HG02610 (cell line): ENCODE results near the gene NECAB3.
"Not testable (repeated sequence)": the region's sequence is repeated elsewhere in the genome, so short reads cannot be mapped to it uniquely, and the experiment has no call there.

Experiments
- ATAC-seq: cut with Tn5 transposase; IDR thresholded peaks from one replicate; pipeline ENCODE4 v1.9.1; 2021; ENCODE audit warnings: mild to moderate bottlenecking, moderate library complexity; ENCODE audit not compliant: unreplicated experiment

NECAB3 gene

DNA sequence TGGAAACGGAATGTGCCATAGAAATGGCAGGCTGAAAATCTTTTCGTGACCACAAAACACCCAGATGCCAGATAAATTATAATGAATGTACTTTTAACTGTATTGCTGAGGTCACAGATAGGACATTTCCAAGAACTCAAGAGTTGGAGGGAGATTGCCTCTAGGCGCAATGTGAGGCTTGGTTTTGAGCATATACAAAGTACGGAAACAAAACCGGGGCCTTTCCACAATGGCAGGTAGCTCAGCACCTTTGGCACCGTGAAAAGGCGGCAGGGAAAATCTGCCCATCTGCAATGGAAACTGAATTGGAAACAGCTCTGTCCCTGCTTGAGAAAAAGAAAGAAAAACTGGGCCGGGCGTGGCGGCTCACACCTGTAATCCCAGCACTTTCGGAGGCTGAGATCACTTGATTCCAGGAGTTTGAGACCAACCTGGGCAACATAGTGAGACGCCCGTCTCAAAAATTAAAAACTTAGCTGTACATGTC is 22.6 kb downstream of the NECAB3 start:
- ATAC-seq: no peak

DNA sequence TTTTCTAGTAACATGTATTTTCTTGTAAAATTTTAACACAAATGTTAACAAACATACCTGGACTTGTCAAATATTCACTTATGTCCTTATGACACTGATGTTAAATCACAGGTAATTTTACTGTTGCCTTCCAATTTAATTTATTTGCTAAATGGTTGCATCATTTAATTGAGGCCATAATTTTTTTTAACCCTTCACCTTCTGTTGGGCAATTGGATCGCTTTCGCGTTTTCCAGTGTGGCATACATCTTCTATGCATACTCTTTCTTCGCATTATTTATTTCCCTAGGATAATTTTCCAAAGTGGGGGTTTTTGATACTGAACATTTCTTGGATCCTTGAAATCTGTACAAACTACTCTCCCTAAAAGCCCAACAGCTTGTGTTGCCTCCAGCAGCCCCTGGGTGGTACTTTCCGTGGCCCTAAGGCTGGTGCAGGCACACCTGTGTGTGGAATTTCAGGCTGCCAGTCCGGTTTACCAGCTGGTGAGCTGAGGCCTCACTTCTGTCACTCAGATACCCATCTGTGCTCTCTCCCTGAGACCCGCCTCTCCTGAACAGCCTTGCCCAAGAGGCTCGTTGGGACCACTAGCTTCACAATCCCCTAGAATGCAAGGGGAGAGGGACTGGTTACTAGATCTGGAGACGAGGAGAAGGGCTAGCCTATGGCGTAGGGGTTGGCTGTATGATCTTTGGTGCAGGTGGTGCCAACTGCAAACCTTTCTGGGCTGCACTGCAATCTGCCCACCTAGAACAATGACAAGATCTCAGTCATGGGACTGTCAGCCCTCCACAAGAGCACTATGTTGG is 23.3 kb downstream of the NECAB3 start:
- no peak for ATAC-seq

DNA sequence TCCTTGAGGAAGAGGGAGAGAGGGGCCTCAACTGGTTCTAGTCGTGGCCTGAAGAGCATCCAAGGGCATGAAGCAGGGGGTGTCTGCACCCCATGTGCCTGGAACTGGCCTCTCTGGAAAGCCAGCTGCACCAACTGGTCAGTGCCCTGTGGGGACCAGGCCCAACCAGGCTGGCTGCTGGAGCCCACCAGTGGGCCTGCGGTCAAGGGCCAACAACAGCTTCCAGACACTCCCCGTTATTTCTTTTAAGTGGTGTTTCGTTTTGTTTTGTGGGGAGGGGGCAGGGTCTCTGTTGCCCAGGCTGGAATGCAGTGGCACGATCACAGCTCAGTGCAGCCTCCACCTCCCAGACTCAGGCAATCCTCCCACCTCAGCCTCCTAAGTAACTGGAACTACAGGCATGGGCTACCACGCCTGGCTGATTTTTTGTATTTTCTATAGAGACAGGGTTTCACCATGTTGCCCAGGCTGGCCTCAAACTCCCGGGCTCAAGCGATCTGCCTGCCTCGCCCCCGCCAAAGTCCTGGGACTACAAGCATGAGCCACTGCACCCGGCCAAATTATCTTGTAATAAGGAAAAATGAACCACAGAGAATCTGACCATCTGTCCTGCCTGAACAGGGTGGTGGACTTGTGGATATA is 24.0 kb downstream of the NECAB3 start:
- ATAC-seq: no peak

DNA sequence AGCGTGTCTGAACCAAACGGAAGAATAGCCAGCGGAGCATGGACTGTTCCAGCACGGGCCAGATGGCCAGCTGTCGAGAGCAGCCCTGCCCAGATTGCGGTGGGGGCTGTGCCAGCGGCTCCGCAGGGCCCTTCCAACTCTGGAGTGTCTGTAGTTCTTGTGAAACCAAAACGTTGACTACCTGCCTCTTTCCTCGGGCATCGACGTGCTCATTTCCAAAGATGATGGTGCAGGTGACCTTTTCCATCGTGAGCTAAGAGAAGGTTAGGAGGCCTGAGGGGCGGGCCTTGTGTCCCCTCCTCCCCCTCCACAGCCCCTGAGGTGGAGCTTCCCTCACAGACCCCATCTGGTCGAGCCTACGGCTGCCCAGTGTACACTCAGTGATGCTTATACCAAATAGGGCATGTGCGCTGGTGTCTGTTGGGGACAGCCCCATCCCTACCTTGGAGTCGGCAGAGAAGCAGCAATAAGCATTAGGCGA is 25.0 kb downstream of the NECAB3 start:
- ATAC-seq: no peak

DNA sequence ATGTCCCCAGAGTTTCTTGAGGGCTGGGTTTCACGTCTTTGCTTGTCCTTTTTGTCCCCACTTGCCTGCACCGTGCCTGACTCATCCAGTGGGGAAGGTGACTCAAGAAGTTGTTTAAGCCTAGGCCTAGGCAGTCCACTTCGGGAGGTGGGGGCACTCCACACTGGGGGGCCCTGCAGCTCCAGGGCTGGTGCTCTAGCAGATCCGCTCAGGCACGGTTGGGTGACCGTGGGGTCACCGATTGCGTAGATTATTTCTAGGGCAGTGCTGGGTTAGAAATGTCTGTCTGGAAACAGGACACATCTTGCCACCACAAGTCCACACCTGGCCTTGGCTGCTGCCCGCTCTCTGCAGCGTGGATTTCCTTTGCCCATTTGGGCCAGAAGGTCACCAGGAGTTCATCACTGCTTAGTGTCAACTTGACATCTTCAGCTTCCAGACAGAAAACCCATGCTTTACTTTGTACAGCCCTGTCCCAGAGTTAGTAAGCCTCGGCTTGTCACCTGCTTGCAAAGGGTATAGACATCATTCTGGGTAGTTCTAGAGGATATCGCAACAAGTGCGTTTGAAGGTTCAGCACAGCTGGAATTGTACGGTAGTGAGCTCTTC is 25.7 kb downstream of the NECAB3 start:
- ATAC-seq: no peak

DNA sequence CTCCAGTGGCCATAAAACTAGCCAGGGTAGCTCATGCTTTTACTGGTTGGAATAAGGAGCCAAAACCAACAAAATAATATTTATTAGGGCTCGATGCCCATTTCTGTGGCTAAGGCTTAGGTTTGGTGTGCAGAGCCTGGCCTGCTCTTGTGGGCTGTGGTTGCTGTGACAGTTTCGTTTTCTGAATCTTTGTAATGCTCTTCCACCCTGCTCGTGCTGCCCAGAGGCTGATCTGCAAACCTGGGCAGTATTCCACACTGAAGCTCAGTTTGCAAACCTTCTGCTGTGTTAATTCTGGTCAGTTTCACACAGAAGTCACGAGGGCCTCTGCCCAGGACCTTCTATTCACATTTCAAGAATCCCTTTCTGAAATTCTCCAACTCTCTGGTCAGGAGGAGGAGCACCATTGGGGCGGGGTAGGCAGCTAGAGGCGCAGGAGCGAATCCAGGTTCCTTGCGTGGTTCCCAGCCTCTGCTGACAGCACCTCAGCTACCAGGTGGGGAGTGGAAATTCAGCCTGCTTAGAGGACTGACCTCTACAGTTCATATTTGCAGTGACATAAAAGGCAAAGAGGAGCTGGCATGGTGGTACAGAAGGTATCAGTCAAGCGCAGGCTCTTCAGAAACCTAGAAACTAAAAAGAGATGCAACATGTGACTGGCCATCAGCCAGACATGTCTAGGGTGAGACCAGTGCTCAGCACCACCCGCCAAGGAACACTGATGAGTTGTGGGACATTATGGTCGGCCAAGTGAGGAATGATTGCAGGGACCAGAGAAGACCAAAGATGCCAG is 26.4 kb downstream of the NECAB3 start:
- ATAC-seq: no peak

DNA sequence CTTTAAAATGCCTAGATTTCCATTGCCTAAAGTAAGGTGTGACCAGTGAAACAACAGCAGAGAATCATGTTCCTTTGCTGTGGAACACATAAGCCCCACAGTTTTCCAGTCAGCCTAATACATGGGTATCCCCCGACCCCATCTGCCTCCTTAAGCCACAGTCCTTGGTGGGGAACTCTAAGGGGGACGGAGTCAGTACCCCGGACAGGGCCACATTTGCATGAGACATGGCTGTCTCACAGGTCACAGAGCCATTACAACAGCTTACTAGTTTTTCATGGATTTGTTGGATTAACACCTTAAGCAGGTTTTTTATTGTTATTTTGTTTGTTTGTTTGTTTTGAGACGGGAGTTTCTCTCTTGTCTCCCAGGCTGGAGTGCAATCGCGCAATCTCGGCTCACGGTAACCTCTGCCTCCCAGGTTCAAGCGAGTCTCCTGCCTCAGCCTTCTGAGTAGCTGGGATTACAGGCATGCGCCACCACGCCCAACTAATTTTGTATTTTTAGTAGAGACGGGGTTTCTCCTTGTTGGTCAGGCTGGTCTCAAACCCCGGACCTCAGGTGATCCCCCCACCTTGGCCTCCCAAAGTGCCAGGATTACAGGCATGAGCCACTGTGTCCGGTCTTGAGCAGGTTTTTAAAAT is 27.1 kb downstream of the NECAB3 start:
- ATAC-seq: not testable (repeated sequence)

DNA sequence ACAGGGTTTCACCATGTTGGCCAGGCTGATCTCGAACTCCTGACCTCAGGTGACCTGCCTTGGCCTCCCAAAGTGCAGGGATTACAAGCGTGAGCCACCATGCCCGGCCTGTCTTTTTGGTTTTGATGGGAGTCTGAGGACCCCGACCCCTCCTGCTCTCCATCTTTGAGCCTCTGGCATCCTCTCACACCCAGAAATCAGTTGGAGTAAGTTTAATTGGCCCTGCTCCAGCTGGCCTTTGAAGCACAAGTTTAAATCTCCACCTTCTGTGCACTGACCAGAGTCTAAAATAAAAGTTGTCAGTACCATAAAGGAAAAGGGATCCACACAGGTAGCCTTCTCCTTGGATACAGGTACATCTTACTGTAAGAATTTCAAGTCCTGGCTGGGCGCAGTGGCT is 28.0 kb downstream of the NECAB3 start:
- ATAC-seq: no peak

DNA sequence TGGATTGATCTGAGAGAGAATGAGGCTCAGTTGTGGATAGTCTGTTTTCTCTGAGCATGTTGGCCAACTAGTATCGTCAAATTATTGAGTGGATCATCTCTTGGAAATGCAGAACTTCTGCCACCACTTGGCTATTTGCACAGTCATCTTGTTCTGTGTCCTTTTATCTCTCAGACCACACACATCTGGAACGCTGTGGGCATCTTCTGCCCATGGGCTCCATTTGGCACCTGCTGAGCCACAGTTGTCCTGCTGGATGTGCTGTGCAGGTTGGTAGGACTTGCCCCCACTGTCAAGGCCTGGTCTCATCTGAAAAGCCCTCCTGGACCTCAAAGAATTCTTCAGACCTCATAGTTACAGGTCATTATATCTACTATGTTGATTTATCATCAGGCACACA is 28.8 kb downstream of the NECAB3 start:
- ATAC-seq: no peak

DNA sequence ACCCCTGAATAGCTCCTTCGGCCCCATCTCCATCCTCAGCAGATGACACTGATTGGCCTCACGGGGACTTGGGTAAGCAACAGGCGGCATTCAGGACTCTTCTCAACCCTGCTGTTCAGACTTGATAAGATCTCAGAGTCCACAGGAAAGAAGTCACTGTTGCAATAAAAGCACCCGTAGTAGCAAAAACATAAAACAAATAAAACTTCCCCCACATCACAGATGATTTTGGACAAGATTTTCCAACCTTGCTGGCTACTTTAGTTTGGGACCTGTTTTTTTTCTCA is 29.2 kb downstream of the NECAB3 start:
- no peak for ATAC-seq

DNA sequence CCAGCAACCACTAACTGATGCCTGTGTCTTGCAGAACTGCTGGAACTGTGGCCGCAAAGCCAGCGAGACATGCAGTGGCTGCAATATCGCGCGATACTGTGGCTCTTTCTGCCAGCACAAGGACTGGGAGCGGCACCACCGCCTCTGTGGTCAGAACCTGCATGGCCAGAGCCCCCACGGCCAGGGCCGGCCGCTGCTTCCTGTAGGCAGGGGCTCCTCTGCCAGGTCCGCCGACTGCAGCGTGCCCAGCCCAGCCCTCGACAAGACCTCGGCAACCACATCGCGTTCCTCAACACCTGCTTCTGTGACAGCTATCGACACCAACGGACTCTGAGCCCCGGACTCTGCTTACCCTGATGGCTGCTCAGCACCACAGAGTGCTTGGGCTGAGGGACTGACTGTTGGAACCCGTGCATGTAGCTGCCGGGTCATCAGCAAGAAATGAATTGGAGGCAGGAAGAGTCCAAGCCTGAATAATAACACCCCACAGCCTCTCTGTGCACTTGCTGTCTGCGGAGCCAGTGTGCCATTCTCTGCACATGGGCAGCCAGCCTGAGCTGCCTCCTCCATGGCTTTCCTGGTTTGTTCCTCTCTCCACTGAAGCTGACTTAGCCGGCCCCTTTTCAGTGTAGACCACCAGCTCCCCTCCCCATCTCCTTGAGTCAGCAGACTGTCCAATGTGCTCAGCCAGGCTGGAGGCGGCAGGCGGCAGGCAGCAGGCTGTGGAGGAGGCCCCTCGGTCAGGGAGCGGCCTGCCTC is 29.7 kb downstream of the NECAB3 start:
- ATAC-seq: no peak

DNA sequence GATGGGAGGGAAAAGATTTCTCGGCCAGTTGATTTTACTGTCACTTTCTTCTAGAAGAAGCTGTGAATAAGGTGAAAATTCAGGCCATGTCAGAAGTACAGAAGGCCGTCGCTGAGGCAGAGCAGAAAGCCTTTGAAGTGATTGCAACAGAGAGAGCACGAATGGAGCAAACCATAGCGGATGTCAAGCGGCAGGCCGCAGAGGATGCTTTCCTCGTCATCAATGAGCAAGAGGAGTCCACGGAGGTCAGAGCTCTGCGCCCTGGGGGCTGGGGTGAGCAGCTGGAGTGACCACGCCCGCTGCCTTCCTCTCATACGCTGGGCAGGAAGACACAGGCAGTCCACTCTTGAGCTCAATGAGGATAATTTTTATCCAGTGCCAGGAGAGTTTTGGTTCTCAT is 33.9 kb downstream of the NECAB3 start:
- ATAC-seq: no peak

DNA sequence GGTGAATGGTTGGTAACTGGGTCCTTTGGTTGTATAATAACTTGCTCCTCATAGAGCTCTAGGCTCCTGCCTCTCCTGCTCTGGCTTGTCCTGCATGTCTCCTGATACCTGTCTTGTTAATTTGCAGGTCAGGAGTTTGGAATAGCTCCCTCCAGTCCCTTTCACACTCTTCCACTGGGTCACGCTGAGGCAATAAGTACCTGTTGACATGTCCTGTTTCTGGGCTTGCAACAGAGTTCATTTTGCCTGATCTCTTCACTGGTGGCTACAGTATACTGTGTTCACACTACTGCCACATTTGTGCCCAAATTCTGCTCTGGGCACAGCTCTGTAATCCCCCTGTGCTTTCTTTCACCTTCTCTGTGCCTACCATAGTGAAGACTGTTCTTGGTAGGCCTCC is 37.5 kb downstream of the NECAB3 start:
- ATAC-seq: no peak

DNA sequence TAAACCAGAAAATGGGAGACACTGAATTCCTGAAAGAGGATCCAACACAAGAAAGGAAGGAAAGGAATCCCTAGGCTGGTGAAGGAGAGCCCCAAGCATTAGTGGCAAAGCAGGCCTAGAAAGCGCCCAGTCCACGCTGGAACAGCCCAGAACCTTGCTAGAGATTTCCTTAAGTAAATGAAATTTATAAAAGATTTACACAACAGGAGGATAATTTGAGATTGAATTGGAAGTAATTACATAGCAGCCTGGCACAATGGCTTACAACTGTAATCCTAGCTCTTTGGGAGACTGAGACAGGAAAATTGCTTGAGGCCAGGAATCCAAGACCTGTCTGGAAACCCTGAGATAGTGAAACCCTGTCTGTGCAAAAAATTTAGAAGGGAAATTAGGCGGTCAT is 38.9 kb downstream of the NECAB3 start:
- no peak for ATAC-seq

DNA sequence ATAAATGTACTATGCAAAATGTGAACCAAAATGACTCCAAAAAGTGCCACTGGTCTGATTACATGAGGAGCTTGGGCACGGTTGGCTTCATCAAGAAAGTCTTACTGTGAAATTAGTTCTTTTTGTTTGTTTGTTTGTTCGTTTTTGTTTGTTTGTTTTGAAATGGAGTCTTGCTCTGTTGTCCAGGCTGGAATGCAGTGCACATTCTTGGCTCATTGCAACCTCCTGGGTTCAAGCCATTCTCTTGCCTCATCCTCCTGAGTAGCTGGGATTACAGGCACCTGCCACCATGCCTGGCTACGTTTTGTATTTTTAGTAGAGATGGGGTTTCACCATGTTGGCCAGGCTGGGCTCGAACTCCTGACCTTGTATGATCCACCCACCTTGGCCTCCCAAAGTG is 42.3 kb downstream of the NECAB3 start:
- ATAC-seq: not testable (repeated sequence)

DNA sequence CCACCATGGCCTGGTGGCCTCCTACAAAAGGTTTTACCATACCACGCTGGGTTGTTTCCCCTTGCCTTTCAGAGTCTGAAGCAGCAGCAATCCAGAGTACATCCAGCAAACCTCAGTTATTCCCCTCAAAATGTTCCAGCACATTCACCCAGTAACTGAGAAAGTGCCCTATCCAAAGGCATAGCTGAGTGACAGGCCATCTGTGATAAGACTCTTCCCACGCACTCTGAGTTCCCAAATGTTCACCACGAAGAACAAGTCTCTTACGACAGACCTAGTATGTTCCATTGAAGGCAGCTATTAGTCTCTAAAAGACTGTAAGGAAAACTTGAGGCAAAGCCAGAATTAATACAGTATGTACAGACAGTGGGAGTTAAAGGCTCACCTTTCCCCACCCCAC is 43.7 kb downstream of the NECAB3 start:
- no peak for ATAC-seq

DNA sequence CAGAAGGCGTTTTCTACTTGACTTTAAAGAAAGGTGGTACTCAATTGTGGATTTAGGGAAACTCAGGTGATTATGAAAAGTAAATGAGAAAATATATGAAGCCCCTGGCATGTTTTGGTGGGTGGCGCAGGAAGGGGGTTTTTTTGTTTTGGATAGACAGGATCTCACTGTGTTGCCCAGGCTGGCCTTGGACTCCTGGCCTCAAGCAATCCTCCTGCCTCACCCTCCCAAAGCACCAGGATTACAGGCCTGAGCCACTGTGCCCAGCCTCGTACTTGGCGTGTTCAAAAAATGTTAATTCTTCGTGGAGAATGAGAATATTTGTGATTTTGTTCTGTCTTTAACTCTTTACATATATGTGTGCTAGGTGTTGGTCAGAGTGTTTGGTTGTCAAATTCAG is 44.2 kb downstream of the NECAB3 start:
- no peak for ATAC-seq

DNA sequence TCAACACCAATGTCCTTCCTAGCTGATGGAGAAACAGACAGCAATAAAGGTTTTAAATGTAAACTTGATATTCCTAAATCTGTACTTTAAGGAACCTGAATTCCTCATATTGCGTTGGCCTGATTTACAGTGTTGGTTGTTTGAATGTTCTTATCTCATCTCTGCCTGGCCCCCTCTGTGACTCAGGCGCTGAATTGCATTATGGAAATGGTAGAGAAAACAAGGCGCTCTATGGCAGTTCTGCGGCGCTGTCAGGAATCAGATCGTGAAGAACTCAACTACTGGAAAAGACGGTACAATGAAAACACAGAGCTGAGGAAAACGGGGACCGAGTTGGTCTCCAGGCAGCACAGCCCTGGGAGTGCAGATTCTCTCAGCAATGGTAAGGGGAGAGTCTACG is 44.7 kb downstream of the NECAB3 start:
- no peak for ATAC-seq

DNA sequence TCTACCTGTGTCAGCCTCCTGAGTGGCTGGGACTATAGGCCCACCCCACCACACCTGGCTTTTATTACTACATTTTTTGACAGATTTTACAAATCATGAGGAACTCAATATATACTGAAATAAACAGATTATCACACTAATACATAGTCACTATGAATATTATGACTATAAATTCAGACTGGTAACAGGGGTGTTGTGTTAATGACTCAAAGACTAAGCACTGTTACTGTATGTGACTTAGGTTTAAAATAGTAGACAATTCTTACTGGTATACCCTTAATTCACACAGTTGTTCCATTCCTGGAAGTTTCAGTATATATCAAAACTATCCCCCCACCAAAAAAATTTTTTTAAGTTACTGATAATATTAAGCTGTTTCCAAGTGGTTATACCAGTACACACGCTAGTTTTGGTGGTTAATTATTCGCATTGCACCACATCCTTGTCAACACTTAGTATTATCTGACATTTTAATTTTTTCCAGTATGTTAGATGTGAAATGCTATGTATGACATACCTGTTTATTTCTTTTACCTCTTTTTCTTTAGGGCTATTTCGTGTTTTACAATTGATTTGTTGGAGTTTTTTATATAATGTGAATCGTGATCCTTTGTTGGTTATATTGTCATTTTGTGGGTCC is 46.5 kb downstream of the NECAB3 start:
- ATAC-seq: no peak

DNA sequence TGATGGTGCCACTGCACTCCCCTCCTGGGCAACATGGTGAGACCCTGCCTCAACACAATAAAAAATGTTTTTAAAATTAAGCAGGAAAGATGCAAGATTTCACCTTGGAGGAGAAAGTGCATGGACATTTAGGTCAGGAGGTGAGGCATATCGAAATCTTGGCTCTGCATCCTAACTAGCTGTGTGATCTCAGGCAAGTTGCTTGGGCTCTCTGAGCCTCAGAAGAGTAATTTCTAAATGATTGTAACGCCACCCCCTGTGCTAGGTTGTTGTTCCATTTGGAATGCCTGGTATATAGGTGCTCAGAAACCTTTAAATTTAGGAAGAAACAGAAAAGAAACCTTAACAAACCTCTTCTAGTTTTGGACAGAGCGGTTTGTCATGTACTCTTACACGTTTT is 48.0 kb downstream of the NECAB3 start:
- no peak for ATAC-seq
